Fibroblast of skin of right quadriceps (primary cell): Measurements from ENCODE around the gene AFAP1.
A peak's percentile ranks its signal among the peaks of the same experiment; 100 is the strongest.

Experiments used
- DNase-seq: peaks from one replicate; pipeline ENCODE4 v3.0.0-alpha.2; 2013

Gene AFAP1

GRCh38 chr4:7838136-7838782, 101.4 kb downstream of the AFAP1 start:
- DNase-seq = no peak

- DNase-seq = no peak
Measured at GRCh38 chr4:7837597-7838135, 102.0 kb downstream of the AFAP1 start.

GRCh38 chr4:7831858-7832730, 107.6 kb downstream of the AFAP1 start:
- no peak for DNase-seq

- peak; percentile 95 for DNase-seq
Measured at GRCh38 chr4:7831330-7831729, 108.3 kb downstream of the AFAP1 start.

- no peak for DNase-seq
Measured at GRCh38 chr4:7830747-7831146, 108.9 kb downstream of the AFAP1 start.

GRCh38 chr4:7829652-7830580, 109.7 kb downstream of the AFAP1 start:
- no peak for DNase-seq

GRCh38 chr4:7828793-7829301, 110.8 kb downstream of the AFAP1 start:
- peak; percentile 59 for DNase-seq

GRCh38 chr4:7828011-7828720, 111.5 kb downstream of the AFAP1 start:
- DNase-seq = peak; percentile 99

- DNase-seq = no peak
Measured at GRCh38 chr4:7827566-7827965, 112.1 kb downstream of the AFAP1 start.

GRCh38 chr4:7826909-7827306, 112.8 kb downstream of the AFAP1 start:
- DNase-seq = no peak

GRCh38 chr4:7826176-7826908, 113.3 kb downstream of the AFAP1 start:
- no peak for DNase-seq

- DNase-seq = no peak
Measured at GRCh38 chr4:7824218-7824617, 115.4 kb downstream of the AFAP1 start.

- no peak for DNase-seq
Measured at GRCh38 chr4:7823416-7823824, 116.2 kb downstream of the AFAP1 start.

- DNase-seq = no peak
Measured at GRCh38 chr4:7822877-7823276, 116.8 kb downstream of the AFAP1 start.

GRCh38 chr4:7822137-7822505, 117.5 kb downstream of the AFAP1 start:
- no peak for DNase-seq

GRCh38 chr4:7821245-7822136, 118.2 kb downstream of the AFAP1 start:
- DNase-seq = no peak

GRCh38 chr4:7820031-7820818, 119.4 kb downstream of the AFAP1 start:
- DNase-seq = no peak

- DNase-seq = no peak
Measured at GRCh38 chr4:7819446-7819845, 120.2 kb downstream of the AFAP1 start.

GRCh38 chr4:7818399-7818911, 121.2 kb downstream of the AFAP1 start:
- DNase-seq = peak; percentile 54
